Gastroesophageal sphincter (tissue), 3 donors: Measurements from ENCODE around the gene LYRM4.

ENCODE experiments used
- CTCF ChIP-seq, 4 experiments: fragments of 200-600 bp in 2 of 4; fragments of 450-650 bp in 2 of 4; sonication (generic) in 1 of 4; IDR thresholded peaks; one replicate each; pipeline ENCODE4 v1.5.1; 2017 to 2019; ENCODE audit warnings: antibody characterized with exemption in 4 of 4, mild to moderate bottlenecking in 2 of 4, moderate library complexity in 2 of 4
- POLR2A ChIP-seq, 2 donors: fragments of 450-650 bp; IDR thresholded peaks; one replicate each; pipeline ENCODE4 v1.6.1; 2017; ENCODE audit warnings: antibody characterized with exemption in 2 of 2, mild to moderate bottlenecking in 2 of 2, moderate library complexity in 1 of 2

- TF ChIP-seq CTCF (IDR thresholded peaks at IDR 0.05) (no peak), POLR2A (IDR thresholded peaks at IDR 0.05) (no peak)
Measured at GRCh38 chr6:5132731-5133130, 128.0 kb downstream of the LYRM4 start.
